H54 (cell line): ENCODE data around the gene NCBP2.

Source experiments
- DNase-seq: peaks from one replicate; pipeline ENCODE4 v3.0.0; 2011; ENCODE audit warnings: low spot score, mixed read lengths; ENCODE audit not compliant: insufficient read length
- FAIRE-seq: peaks from 3 replicates; lab custom pipeline; 2011; peaks lifted over from hg19 to GRCh38; lab: Jason Lieb, UNC
- POLR2A ChIP-seq: IDR thresholded peaks from 2 replicates; pipeline ENCODE4 v1.6.1; 2011; ENCODE audit warnings: low read depth, mild to moderate bottlenecking, low read length

NCBP2 gene

DNA sequence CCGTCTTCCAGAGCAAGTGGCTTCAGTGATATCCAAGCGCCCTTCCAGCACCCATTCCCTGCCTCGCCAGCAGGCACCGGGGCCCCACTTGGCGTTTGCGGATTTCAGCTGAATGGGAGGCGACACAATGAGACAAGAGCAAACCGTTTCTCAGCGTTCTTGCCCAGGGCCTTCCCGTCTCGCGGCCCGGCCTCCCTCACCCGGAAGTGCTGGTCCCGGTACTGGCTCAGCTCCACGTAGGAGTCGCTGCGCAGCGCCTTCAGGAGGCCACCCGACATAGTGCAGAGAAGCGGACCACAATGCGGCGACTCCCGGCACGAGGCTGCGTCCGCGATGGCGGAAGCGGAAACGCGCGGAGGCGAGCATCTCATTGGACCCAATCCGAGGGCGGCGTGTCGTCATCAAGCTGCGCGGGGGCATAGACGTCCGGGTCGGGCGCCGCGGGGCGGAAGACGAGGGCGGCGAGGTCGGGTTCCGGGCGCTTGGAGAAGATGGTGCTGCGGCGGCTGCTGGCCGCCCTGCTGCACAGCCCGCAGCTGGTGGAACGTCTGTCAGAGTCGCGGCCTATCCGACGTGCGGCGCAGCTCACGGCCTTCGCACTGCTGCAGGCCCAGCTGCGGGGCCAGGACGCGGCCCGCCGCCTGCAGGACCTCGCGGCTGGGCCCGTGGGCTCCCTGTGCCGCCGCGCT, at the start of gene NCBP2:
TSS of gene NCBP2 (minus strand) at position 303 of the 689 bp plus-strand sequence. CDS start at position 278, 25 bp downstream.
- peak; percentile 97 for DNase-seq
- TF ChIP-seq POLR2A, result peak; percentile 76
- FAIRE-seq, result peak; percentile 91

DNA sequence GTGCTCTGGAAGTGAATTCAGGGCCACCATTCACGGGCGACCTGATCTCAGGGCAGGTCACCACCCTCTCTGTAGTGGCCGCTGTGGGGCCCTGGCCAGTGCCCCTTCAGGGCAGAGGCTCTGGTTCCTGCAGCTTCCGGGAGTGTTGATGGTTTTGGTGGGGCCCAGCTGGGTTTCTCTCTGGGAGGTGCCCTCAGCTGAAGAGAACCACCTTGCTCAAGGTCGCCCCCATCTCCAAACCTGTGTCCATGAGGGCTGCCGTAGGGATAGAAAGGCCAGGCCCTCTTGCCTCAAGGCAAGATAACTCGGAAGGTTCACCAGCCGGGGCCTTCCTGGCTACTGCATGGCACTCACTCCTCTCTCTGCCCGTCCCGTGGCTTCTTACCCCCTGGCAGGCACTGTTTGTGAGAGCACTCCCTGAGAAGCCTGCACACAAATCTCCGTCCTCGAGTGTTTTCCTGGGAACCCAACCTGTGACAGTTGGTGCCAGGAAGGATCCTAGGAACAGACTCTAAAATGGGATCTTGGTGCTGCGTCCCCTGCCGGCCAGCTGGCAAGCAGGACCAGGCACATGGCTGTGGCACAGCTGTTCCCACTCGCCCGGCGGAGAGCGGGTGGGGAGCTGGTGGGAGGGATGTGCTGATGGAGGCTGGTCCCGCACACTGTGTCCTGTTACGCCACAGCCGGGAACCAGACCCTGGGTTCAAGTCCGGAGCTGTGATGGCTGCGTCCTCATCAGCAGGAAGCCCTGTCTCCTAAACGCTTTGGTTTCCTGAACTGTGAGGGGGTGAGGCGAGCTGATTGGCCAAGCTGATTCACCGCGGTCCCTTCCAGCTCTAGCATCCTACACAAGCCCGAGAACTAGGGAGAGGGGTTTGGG, 49.5 kb upstream of the NCBP2 start:
- no peak for DNase-seq
- no peak for TF ChIP-seq POLR2A
- FAIRE-seq, result no peak

DNA sequence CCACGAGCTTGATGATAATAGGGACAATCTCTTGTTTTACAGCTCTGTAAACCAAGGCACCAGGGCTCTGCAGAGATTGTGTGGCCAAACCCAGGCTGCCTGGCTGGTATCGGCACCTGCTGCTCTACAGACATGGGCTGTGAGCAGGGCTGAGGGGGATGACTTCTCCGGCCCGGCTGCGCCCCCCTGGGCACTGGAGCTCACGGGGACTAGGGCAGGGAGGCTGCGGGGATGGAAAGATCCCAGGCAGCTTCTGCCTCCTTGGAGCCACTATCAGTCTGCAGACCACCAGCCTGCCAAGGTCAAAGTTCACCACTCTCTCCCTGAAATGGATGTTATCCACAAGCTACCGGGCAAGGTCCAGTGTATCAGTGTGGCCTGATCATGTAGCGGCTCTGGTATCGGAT, 48.3 kb upstream of the NCBP2 start:
- FAIRE-seq (no peak), DNase-seq (no peak)
- no peak for TF ChIP-seq POLR2A

DNA sequence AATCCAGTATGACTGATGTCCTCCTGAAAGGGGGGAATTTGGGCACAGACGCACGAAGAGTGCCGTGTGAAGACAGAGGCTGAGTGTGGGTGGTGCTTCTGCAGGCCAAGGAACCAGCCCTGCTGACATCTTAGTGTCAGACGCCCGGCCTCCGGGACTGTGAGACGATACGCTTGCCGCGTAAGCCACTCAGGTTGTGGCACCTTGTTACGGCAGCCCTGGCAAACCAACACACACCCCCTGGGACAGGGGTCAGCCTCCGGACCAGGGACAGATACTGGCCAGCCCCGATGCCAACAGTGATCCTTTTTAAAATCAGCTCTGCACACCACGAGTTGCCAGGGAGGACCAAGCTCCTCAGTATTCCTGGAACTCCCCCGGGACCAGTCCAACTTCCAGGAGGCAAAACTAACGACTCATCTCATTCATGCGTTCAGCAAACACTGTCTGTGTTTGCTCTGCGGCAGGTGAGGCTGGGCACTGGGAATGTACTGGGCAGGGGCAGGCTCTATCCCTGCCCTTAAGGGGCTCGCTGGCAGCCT, 47.5 kb upstream of the NCBP2 start:
- no peak for TF ChIP-seq POLR2A
- FAIRE-seq (no peak), DNase-seq (no peak)

DNA sequence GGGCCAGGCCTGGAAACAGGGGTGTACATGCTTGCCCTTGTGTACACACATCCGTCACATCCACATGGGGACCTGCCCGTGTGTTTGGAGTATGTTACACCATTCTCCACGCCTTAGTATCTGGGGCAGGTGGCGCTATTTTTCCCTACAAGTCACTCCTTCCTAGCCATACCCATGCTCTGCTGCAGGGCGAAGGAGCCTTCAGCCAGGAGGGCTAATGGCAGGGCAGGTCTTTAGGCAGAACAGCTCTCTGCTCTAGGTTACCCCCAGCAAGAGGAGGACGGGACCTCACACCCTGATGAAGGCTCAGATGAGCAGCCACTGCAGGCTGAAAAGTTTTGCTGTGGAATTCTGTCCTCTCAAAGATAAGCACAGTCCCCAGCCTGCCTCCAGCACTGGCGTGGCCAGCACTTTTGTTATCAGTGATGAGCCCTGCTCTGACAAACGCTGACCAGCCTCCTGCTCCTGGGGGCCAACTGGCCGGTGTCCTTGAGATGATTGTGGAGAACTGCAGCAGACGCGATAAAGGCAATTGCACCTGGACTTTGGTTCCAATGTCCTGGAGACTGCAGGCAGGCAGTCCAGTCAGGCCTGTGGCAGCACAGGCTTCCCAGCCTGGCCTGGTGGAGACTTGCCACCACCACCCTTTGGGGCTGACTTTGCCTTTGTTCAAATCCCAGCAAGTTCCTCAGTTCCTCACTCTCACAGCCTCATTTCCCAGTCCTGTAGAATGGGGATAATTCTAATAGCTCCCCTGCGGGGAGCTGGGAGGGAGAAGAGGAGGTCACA, 46.1 kb upstream of the NCBP2 start:
- no peak for DNase-seq
- TF ChIP-seq POLR2A, result no peak
- FAIRE-seq, result peak; percentile 70

DNA sequence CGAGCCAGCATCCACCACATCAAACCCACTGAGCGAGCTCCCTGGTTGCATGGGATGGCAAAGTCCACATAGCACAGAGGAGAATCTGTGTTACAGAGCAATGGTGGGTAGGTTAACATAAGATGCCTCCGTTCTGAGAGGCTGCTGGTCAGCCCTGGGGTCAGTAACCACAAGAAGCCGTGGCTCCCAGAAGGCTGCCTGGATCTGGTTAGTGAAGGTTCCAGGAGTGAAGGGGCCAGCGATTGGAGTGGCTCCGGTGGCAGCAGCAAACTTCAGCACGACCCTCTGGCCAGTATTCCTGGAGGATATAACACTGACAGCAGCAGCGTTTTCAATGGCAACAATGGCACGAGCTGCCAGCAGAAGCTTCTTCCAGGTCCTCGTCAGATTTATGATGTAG, 44.7 kb upstream of the NCBP2 start:
- FAIRE-seq, result no peak

DNA sequence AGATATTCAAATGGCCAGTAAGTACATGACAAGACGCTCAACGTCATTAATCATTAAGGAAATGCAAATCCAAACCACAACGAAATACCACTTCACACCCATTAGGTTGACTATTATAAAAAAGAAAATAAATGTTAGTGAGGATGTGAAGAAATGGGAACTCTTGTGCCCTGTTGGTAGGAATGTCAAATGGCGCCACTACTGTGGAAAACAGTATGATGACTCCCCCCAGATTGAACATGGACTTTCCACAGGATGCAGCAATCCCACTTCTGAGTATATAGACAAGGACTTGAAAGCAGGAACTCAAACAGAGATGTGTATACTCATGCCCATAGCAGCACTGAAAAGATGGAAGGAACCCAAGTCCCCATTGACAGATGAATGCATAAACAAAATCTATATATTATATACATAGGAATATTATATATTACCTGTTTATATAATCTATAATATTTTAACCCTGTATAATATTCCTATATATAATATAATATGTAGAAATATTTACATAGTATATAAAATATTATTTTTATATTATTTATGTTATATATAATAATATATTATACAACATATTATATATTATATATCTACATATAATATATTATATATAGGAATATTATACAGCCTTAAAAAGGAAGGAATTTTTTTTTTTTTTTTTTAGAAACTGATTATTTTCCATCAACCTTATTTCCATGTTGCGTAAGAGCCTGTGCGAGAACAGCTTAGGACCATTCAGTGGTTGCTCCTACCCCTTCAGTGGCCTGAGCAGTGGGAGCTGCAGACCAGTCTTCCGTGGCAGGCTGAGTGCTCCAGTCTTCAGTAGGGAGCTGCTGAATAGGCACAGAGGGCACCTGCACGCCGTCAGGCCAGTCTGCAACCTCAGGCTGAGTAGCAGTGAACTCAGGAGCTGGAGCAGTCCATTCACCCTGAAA, 43.9 kb upstream of the NCBP2 start:
- DNase-seq (no peak), FAIRE-seq (no peak)
- TF ChIP-seq POLR2A, result no peak

More for the DNA sequence above, 44.7 kb upstream of the NCBP2 start:
- no peak for TF ChIP-seq POLR2A
- no peak for DNase-seq

DNA sequence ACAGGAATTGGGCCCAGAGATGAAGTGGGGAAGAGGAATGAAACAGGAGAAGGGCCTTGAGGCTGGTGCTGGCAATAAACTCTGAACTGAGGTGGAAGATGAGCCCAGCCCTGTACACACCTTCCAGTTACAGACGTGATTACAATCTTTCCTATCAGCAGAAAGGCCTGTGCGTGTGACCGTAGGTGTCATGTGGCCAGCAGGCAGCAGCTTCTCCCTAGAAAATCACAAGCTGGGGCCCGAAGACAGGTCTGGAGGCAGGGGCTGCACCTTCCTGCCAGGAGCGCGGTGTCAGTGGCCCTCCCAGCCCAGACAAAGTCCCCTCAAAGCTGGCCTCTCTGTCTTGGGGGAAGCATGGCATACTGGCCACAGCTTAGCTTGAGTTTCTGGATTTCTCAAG, 43.0 kb upstream of the NCBP2 start:
- no peak for TF ChIP-seq POLR2A
- DNase-seq (no peak), FAIRE-seq (no peak)

DNA sequence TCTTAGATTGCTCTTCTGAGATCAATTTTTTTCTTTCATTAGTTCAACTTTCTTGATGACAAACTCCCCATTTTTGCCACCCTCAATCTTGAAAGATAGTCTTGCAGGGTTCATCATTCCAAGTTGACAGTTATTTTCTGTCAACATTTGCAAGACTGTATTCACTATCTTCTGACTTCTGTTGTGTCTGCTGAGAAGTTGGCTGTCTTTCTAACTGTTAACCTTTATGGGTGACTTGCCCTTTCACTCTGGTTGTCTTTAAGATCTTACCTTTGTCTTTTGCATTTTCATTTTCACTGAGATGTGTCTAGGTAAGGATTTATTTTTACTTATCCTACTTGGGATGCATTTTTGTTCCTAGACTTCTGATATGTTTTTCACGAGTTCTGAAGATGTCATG, 40.9 kb upstream of the NCBP2 start:
- FAIRE-seq (peak; percentile 6), DNase-seq (no peak)
- TF ChIP-seq POLR2A, result no peak

DNA sequence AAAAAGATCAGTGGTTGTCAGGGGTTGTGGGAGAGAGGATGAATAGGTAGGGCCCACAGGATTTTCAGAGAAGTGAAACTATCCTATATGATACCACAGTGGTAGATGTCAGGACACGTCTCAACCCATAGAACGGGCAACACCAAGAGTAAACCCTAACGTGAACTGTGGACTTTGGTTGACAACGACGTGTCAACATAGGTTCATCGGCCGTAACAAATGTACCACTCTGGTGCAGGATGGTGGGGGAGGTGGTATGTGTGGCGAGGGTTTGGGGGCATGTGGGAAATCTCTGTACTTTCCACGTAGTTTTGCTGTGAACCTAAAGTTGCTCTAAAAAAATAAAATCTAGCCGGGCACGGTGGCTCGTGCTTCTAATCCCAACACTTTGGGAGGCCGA, 39.3 kb upstream of the NCBP2 start:
- DNase-seq (no peak), FAIRE-seq (no peak)
- TF ChIP-seq POLR2A, result no peak

DNA sequence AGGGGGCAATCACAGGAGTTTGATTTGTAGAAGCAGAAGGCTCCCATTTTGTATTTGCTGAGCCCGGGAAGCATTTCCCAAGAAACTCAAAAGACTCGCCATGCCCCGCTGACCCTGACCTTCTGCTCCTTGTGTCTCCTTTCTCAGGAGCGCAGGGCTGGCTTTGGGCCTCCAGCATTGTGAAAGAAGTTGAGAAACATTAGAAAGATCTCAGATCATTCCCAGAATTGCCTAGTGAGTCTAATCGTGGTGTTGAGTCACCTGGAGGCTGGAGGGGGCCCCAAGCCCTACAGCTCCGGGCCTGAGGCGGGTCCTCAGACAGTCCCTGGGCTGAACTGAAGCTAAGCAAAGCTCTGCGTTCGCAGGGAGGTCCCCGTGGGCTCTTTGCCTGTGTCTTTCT, 37.2 kb upstream of the NCBP2 start:
- no peak for TF ChIP-seq POLR2A
- FAIRE-seq (no peak), DNase-seq (no peak)

DNA sequence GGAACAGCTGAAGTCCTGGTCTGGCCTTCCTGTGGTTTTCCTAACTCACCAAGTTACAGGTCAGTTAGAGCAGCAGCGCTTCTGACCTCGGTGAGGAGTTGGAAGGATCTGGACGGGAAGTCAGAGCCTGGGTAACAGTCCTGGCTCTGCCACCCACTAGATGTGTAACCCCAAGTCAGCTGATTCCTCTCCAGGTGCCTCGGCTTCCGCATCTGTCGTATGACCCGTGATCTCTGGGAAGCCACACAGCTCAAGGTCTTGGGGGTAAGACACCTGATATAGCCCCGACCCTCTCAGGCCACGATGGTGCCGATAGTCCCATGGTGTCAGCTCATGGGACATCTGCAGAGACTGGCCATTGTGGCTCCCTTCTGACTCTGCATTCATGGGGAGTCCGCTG, 34.6 kb upstream of the NCBP2 start:
- DNase-seq (no peak), FAIRE-seq (no peak)
- TF ChIP-seq POLR2A, result no peak

DNA sequence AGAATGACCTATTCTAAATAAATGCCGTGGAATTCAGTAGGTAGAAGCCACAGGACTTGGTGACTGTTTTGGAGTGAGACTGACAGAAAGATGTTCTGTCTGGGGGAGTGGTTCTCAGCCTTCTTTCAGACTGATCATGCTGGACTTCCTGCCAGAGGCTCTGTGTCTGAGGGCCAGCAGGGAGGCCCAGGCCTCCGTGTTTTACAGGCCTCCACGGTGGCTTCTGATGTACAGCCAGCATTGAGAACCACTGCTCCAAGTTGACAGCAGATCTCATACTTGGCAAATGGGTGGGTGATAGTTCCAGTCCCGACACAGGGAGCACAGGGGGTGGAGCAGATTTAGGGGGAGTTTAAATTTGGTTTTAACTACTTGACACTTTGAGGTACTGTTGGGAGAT, 33.0 kb upstream of the NCBP2 start:
- FAIRE-seq (no peak), DNase-seq (no peak)

More for the DNA sequence above, 33.0 kb upstream of the NCBP2 start:
- no peak for TF ChIP-seq POLR2A
